CD4-positive, alpha-beta T cell treated with Interleukin-10 for 1 hour (primary cell): ENCODE data around the gene CDH4.

ENCODE experiments used
- DNase-seq: peaks from one replicate; pipeline ENCODE4 v3.0.0-alpha.2; 2020

Gene CDH4

DNA sequence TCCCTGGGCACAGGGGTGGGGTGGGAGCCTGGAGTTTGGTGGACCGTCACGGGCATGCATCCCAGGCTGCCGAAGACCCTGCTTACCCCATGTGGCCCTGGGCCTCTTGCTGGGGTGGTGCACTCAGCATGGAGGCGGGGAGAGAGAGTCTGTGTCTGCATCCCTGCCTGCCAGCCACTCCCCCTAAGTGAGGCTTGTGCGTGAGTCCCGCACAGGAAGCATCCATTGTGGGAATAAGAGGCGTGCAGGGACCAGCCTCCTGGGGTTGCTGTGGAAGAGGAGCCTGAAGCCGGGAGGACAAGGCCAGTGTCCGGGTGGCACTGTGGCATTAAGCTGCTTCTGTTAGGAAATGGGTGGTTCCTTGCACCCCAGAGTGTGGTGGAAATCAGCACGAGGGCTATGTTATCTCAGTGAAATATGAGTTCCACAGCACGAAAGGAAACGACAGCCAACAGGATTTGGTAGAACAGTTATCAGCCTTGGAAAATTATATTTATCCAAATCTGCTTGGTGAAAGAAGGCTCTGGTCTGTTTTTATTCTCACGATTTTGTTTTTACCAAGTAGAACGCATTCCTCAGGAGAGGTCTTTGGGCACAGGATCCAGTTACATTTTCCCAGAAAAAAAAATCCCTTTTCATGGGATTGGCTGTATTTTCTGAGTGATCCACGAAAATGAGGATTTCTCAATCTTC lies 35.7 kb downstream of the CDH4 start:
- no peak for DNase-seq

DNA sequence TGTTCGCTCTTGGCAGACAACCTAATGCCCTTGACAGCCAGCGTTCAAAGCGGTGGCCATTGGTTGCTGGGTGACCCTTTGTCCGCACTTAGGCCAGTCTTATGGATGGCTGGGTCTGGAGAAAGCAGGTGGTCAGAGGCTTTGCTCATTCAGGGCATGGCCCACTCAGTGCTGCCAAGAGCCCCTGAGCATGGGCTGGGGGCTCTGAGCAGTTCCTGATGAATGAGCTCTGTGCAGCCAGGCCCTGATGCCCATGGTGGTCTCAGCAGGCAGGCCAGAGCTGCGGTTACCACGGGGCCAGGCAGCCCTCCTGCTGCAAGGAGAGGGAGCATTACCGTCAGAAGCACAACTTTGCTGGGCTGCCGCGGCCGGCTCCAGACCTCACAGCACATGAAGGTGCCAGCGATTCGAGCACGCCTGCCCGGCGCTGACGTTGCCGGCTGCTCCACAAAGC lies 36.3 kb downstream of the CDH4 start:
- no peak for DNase-seq

DNA sequence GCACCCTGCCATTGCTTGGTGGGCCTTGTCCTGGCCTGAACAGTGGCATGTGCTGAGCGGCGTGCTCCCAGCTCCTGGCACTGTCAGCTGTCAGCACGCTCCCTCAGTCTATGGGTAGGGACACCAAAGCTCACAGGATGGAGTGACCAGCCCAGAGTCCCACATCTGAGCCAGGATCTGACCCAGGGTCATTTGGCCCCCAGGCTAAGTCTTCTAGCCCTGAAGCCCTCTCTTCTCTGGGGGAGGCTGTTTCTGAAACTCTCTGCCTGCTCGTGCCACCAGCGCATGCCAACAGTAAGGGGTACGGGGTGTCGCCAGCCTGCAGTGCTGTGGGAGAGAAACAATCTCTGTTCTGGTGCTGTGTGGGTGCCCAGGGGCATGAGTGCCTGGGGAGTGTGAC lies 37.1 kb downstream of the CDH4 start:
- DNase-seq: no peak

DNA sequence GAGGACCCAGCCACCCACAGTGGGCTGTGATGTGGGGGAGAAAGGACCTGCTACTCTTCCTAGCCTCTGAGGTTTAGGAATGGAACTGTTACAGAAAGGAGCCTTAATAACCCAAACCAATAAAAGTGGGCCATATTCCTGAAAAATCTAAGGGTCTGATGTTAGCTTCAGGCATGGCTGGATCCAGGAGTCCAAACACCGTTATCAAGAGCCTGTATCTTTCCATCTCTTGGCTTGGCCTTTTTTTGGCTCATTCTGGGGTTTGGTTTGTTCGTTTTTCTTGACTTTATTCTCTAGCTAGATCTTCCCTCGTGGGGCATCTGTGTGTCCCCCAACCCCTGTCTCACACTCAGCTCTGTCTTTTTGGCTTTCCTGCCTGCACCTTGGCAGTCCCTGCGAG lies 38.7 kb downstream of the CDH4 start:
- DNase-seq: no peak

DNA sequence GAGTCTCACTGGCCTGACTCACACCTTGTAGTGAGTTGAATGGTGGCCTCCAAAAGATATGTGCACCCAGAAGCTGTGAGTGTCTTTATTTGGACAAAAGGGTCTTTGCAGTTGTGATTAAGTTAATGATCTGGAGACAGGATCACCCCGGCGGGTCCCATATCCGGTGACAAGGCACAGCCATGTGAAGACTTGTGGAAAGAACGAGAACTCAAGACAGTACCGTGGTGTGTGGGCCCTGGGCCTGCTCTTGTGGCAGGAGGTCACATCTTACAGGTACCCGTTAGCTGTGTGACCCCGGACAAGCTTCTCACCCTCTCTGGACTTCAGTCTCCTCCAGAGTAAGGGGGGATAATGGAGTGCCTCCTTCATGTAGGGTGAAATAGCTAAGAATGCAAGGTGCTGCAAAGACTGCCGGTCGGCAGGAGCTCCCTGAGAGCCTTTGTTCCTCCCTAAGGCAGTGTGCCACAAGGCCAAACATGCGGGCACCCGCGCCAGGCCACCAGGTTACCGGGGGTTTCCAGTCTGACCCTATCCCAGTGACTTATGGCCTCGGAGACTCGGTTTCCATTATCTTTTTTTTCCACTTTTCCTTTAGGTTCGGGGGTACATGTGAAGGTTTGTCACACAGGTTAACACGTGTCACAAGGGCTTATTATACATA lies 39.2 kb downstream of the CDH4 start:
- no peak for DNase-seq

DNA sequence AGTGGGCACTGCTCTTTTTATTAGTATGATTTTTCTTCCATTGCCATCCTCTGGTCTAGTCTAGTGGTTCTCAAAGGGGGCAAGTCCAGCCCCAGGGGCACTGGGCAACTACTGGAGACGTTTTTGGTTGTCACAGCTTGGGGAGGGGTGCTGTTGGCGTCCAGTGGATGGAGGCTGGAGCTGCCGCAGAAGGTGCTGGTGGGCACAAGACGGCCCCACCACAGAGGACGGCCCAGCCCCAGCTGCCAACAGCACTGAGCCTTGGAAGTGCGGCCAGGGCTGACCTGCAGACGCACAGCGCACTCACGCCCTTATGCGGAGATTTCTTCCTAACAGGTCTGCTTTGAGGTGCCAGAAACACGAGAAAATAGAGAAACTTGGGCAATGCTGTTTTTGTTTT lies 40.3 kb downstream of the CDH4 start:
- no peak for DNase-seq

DNA sequence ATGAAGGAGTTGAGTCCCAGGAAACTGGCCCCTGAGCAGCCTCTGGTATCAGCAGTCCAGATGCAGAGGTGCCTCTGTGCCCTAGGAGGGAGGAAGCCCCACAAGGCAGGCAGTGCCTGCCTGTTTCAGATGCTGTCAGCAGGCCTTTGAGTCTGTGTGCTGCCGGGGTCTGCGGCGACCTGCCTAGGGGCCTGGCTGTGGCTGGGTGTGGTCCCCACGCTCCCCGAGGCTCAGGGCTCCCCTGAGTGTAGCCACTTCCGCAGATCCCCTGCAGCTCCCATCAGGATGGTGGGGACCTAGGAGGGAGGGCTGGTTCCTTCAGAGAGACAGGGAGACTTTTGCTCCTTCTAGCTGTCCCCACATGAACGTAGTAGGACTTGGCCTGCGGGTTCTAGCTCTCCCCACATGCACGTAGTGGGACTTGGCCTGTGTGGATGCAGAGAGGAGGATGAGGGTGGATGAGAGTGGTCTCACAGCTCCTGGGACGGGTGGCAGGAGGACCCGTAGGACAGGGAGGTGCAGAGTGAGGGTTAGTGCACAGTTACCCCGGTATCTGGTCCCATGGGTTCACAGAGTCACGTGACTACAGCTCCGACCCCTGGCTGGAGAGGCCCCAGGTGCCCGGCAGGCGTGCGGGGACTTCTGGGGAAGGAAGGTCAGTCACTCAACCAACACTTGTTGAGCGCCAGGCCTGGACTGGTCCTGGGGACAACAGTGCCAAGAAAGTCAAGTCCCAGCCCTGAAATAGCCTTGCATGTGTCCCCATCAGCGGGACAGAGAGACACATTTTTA lies 41.0 kb downstream of the CDH4 start:
- no peak for DNase-seq

DNA sequence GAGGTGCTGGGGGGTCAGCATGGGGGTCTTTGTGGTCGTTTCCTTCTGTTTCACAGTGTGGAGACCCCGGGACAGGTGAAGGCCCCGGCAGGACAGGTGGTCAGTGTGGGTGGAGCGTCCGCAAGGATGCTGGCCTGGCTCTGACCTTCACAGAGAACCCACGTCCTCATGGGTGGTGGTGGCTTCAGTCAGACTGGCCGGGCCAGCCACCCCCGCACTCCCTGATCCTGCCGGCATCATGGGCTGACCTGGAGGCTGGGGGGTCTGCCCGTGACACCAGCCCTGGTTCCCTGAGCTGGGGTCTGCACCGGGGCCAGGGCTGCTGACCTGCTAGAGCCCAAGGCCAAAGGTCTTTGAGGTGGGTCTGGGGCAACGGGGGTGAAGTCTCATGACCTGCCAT lies 41.9 kb downstream of the CDH4 start:
- no peak for DNase-seq

DNA sequence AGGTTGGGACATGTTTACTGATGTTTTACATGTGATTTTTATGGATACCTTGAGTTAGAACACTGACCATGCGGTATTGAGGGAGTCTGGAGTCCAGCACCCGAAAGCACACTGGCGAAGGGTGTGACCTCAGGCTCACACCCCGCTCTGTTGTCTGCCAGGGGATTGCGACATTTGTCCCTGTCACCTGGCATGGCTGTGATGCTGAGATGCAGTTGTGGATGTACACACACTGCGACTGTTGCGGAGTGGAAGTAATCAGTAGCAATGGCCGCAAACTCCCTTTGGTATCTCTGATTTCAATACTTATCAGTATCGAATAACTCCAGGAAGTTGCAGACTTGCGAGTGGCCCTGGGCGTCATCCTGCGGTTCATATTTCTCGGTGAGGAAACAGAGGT lies 43.2 kb downstream of the CDH4 start:
- no peak for DNase-seq

DNA sequence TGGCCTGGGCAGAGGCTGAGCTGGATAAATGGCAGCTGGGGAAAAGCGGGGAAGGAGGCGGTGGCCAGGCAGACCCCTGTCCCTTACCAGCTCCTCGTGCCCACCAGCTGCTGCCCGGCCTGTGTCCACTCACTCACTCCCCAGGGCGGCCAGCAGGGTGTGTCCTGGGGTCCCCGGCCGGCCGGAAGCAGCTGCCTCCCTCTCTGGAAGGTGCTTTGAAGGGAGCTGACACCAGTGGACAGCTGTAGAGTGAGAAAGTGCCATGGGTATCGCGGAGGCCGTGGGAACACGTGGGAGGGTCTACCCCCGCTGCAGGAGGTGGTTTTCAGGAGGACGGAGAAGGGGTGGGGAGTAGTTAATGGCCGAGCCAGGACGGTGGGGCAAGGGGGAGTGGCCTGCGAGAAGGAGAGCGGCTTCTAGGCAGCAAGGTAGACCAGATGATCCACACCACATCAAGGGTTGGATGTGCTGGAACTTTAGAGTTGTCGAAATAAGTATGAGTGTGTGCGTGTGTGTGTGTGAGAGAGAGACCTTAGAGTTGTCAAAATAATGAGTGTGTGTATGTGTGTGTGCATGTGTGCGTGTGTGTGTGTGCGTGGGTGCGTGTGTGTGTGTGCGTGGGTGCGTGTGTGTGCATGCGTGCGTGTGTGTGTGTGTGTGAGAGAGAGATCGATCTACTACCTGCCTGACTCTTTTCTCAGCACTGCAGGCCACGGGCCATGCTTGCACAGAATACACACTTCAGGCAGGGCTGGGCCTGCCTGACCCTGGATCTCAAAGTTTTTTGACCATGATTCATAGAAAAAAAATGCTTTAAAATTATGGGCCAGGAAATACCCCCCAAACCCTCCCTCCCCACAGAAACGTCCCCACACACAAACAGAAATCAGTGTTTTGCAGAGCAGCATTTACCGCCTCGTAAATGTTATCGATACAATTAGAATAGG lies 43.9 kb downstream of the CDH4 start:
- DNase-seq: no peak

DNA sequence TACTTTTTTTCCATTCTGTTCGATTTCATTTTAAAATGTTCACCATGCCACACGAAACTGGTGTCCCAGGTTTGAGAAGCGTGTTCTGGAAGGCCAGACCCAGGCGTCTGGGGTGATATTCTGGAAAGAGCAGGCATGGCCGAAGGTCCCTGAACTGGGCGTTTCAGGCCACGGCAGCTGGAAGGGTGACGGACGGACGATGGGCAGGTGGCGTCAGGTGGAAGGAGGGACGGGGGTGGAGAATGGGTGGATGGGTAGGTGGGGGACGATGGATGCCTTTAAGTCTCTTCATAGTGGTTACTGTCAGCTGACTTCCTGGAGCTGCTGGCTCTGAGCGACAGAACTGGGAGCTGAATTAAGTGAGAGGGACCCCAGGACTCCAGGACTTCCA lies 44.6 kb downstream of the CDH4 start:
- no peak for DNase-seq

DNA sequence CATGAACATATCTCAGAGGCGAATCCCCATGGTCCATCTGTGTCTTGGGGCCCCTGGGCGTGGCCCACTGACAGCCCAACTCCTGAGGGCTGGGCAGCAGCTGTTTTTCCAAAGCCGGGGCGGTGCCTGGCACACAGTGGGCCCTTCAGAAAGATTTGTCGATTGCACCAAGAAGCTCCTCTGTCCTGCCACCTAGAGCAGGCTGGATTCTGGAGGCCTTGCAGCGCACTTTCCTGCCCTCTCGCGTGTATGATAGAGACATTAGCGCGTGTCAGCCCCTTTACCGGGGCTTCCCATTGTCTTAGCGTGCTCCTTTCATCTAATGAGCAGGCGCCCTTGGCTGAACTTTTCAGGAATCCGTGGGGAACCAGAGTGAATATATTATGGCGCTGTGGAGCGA lies 45.4 kb downstream of the CDH4 start:
- DNase-seq: no peak

DNA sequence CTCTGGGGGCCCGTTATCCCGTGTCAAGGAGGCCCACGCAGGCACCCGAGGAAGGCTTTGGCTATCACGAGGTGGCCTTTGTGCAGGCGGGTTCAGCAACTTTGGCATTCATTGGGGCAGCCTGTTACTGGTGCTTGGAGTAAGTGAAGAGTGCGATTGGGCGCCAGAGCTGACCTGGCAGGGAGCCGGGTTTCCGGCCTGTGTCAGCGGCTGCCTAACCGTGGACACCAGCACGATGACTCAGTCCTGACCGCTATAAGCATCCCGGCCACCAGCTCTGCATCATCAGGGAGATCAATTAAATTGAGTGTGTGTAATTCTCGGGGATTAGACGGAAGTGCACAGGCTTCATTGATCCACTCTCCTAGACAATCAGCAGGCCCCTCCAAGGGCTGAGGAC lies 45.9 kb downstream of the CDH4 start:
- DNase-seq: no peak

DNA sequence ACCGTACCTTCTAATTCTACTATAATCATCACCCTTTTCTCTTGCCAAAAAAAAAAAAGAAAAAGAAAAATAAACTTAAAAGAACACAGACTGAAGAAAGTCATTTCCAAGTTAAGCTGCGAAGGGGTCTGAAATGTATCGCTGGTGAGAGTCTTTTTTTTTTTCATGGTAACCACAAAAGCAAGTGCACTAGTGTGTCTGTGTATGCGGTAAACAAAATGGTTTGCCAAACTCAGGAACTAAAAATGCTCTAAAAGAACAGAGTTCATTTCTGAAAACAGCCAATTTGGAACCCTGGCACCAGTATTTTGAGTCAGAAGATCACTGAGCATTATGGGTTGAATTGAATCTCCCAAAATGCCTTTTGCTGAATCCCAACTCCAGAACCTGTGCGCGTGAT lies 46.6 kb downstream of the CDH4 start:
- DNase-seq: no peak

DNA sequence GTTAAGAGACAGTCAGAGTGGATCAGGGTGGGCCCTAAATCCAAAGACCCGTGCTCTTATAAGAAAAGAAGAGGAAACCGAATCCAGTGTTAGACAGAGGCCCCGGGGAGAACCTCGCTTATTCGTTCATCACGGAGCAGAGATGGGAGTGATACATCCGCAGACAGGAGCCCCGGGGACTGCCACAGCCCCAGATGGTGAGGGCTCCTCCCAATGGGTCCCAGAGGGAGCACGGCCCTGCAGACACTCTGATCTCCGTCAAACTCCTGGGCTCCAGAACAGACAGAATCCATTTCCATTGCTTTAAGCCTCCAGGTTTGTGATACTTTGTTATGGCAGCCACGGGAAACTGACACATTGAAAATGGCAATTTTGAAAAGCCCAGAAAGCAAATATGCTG lies 47.0 kb downstream of the CDH4 start:
- DNase-seq: no peak

DNA sequence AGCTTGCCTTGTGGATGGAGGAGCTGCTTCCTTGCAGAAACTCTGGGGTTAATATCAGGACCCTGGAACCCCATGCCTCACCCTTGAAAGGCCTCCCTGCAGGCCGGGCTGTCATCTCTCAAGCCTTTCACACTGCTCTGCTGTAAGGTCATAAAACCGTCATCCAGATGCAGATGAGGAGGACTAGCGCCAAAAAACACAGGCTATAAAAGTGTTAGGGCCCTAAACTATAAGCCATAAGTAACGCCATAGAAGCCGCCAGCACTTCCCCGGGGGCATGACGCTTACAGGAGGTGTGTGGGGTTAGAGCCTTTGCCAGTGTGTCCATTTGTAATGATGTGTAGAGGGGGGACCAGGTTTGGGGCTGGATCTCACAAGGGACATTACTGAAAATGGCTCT lies 47.6 kb downstream of the CDH4 start:
- no peak for DNase-seq

DNA sequence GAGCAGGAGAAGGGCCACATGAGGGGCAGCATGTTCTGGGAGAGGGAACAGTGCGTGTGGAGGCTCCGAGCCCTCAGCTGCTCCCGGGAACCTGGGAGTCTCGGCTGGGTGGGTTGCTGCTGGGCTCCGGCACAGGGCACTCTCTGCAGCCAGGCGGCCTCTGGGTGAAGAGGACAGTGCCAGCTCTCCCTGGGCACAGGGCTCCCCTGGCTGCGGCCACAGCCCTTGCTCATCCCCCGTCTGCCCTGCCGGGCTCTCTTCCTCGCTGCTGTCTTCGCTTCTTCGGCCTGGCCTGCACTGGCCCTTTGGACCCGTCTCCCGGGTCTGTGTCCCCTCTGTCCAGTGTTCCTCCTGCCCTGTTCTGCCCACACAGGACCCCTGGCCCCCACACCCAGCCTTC lies 48.2 kb downstream of the CDH4 start:
- DNase-seq: no peak

DNA sequence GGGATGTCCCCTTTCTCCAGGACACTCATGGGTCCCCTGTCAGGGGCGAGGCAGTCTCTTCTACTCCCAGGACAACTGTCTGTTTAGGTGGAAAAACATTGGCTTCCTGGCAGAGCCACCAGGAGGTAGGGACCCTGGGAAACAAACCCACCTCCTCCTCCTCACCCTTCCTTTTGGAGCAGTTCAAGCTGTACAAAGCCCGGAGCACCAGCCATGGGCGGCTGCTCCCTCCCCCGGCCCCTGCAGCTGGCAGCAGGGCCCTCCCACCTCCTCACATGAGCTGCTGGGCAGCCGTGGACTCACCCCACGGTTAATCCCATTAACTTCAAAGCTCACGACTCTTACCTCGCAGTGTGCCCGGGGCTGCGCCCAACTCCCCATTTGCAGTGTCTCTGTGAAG lies 48.6 kb downstream of the CDH4 start:
- no peak for DNase-seq

DNA sequence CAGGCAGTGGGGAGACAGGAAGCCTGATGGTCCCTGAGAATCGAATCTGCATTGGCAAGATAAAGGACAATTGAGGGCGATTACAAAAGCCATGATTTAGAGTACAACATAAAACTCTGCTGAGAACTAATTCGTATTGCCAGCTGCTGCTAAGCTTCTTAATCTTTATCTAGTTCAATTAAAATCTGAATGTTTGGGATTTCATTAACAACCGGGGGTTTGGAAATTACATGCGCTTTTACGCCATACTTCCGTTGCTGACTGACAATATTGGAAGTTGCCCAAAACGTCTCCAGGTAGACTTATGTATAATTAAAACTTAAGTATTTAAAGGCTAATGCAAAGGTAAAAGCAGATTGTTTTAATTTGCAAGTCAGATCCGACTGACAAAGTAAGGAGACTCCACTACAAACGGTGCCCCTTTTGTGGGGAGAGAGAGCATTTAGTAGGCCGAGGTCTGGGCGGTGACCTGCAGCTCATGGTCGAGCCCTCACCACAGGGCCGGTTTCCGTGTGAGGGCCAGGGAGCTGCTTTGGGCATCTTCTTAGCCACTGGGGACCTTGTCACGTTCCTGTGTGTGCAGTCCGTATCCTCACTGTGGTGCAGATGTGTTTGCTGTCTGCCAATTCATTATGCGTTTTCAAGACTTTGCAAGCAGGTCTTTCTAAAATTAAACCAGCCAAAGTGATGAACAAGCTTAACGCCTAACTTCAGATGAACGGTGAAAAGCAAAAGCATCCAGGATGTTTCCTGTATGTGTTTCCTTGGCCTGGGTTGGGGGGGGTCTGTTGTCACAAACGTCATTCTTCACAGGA lies 49.9 kb downstream of the CDH4 start:
- DNase-seq: no peak

DNA sequence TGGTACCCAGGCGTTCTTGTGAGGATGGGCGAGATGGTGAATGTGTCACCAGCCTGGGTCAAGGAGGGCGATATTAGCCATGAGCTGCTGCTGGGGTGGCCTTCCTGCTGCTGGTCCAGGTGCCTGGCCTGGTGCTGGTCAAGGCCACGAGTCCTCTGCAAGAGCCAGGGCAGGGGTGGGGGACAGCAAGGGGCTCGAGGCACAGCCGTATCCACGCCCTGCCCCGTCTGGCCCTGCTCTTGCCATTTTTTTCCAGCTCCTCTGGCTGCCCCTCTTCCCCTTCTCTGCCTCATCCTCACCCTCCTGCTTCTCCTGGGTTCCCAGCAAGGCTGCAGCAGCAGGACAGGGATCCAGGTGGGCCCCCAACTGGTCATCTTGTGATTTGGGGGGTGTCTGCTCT lies 51.2 kb downstream of the CDH4 start:
- DNase-seq: no peak

DNA sequence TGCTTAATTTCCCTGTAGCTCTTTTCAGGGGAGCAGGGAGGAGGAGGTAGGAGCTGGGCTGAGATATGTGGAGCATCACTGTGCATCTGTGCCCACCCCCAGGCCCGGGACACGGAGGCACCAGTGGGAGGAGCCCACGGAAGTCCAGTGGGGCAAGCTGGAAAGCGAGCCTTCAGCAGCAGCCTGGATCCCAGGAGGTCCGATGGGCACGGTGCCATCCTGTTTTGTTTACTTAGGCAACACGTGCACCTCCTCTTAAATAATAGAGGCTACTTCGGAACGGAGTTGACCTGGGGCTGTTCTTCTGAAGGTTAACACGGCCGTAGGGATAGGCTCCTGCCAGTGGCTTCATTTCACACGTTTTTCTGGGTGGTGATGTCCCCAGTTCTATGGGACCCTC lies 51.6 kb downstream of the CDH4 start:
- DNase-seq: no peak

DNA sequence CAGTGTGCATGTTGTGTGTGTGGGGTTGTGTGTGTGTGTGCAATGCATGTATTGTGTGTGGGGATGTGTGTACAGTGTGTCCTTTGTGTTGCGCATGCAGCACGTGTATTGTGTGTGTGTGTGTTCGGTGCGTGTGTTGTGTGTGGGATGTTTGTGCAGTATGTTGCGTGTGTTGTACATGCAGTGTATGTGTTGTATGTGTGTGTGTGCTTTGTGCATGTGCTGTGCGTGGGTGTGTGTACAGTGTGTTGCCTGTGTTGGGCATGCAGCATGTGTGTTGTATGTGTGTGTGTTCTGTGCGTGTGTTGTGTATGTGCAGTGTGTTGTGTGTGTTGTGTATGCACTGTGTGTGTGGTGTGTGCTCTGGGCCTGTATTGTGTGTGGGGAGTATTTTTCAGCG lies 52.7 kb downstream of the CDH4 start:
- no peak for DNase-seq
